HG02943 (cell line): Measurements from ENCODE around the gene DOCK4.

ENCODE experiments used
- ATAC-seq: cut with Tn5 transposase; IDR thresholded peaks from one replicate; pipeline ENCODE4 v1.9.1; 2021; ENCODE audit warnings: mild to moderate bottlenecking, low read depth, moderate library complexity; ENCODE audit not compliant: unreplicated experiment

DOCK4 gene

GRCh38 chr7:111752022-111752582 lies 454.1 kb downstream of the DOCK4 start:
- ATAC-seq, result peak; percentile 87

- ATAC-seq, result no peak
Measured at GRCh38 chr7:111750878-111751277, 455.3 kb downstream of the DOCK4 start.

GRCh38 chr7:111750228-111750627 lies 456.0 kb downstream of the DOCK4 start:
- no peak for ATAC-seq

- no peak for ATAC-seq
Measured at GRCh38 chr7:111749625-111750024, 456.6 kb downstream of the DOCK4 start.

GRCh38 chr7:111747718-111748117 lies 458.5 kb downstream of the DOCK4 start:
- ATAC-seq, result no peak

- no peak for ATAC-seq
Measured at GRCh38 chr7:111746950-111747349, 459.2 kb downstream of the DOCK4 start.

- ATAC-seq, result no peak
Measured at GRCh38 chr7:111744501-111745155, 461.6 kb downstream of the DOCK4 start.

GRCh38 chr7:111743244-111743847 lies 462.9 kb downstream of the DOCK4 start:
- no peak for ATAC-seq

- peak; percentile 79 for ATAC-seq
Measured at GRCh38 chr7:111741811-111742240, 464.4 kb downstream of the DOCK4 start.

GRCh38 chr7:111740942-111741341 lies 465.3 kb downstream of the DOCK4 start:
- ATAC-seq, result no peak

- ATAC-seq, result no peak
Measured at GRCh38 chr7:111736552-111736874, 469.7 kb downstream of the DOCK4 start.

- ATAC-seq, result no peak
Measured at GRCh38 chr7:111735661-111736551, 470.3 kb downstream of the DOCK4 start.

GRCh38 chr7:111734954-111735660 lies 471.1 kb downstream of the DOCK4 start:
- no peak for ATAC-seq

GRCh38 chr7:111732923-111733322 lies 473.3 kb downstream of the DOCK4 start:
- ATAC-seq, result no peak

- ATAC-seq, result no peak
Measured at GRCh38 chr7:111730476-111731300, 475.5 kb downstream of the DOCK4 start.

GRCh38 chr7:111730057-111730456 lies 476.1 kb downstream of the DOCK4 start:
- no peak for ATAC-seq

- no peak for ATAC-seq
Measured at GRCh38 chr7:111729483-111729882, 476.7 kb downstream of the DOCK4 start.

- no peak for ATAC-seq
Measured at GRCh38 chr7:111728635-111728995, 477.6 kb downstream of the DOCK4 start.

GRCh38 chr7:111727905-111728634 lies 478.1 kb downstream of the DOCK4 start:
- ATAC-seq, result no peak
